Kidney glomerular epithelial cell (primary cell): ENCODE results near the gene AIFM2.
"Not testable (repeated sequence)": the region's sequence is repeated elsewhere in the genome, so short reads cannot be mapped to it uniquely, and the experiment has no call there.

Experiments used
- DNase-seq: peaks from one replicate; lab custom pipeline; 2025; lab: John Stamatoyannopoulos, UW

Gene AIFM2

DNA sequence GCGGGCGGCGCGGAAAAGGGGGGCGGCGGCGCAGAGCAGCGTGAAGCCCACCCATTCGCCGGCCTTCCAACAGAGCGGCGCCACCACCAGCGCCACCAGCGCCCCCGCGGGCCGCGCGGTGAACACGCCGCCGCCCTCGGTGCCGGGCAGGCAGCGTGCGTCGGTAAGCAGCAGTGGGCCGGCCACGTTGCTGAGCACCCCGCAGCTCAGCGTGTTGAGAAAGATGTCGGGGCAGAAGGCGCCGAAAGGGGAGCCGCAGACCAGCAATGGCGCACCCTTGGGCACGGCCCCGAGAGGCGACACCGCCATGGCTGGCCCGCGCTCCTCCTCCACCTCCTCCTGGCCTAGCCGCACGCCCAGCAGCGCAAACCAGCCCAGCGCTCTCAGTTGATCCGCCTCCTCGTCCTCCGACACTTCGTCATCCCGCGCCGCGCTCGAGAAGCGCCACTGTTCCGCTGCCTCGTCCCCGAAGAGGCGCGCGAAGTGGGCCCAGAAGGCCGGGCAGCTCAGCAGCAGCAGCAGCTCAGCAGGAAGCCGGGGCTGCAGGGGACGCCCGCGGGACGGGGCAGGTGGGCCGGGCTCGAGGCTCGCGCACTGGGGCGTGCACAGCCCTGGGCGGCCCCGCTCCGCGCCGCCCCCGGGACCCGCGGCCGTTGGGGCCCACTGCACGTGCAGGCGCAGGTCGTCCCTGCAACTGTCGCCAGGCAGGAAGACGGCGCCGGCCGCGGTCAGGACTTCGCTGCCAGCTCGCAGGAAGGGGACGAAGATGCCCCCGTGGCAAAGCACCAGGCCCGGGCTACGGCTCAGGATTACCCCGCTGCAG lies 13.3 kb upstream of the AIFM2 start:
- DNase-seq, result peak; percentile 53

DNA sequence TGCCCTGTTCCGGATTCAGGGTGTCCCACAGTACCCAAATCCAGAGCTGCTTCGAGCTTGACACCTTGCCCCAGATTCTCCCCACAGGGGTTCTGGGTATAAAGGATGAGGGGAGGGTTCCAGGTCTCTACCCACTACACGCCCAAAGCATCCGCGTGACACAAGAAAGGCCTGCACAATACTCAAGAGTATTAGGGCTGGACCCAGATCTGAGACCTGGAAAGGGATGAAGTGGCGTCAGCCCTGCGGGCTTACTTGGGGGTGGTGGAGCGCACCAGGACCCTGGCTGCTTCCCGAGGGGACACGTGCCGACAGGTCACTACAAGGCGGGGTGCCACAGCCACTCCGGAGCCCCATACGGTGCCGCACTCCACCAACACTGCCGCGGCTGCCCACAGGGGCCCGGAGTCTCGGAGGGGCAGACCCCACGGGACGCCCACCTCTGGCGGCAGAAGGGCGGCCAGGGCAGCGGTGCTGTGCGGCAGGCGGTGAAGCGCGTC lies 12.6 kb upstream of the AIFM2 start:
- DNase-seq, result no peak

DNA sequence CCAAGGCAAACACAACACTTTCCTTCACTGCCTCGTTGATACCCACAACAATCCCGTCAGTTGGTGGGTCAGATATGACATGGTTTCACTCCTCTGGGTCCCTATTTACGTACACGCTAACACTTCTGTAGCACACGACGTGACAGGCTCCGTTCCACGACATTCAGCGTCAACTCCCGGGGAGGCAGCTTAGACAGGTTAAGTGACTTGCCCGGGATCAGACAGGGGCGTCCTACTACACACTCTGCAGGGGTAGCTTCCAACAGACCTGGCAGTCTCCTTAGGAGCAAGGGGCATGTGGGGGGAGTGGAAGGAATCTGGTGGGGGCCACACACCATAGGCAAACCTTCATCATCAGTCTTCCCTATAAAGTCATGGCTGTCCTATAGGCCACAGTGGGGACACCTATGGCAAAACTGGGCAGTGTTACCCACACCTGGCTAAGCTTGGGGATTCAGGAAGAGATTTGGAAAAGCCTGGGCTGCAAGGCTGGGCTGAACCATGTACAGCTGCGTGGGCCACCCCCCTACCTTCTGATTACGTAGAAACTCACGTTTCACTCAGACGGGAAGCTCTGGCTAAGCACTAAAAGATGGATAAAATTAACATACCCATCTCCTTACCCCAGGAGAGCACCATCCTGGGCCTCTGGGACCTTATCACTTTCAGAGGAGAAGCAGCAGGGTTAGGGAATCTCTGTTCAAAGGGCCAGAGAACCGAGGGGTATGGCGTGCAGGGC lies 11.9 kb upstream of the AIFM2 start:
- no peak for DNase-seq

DNA sequence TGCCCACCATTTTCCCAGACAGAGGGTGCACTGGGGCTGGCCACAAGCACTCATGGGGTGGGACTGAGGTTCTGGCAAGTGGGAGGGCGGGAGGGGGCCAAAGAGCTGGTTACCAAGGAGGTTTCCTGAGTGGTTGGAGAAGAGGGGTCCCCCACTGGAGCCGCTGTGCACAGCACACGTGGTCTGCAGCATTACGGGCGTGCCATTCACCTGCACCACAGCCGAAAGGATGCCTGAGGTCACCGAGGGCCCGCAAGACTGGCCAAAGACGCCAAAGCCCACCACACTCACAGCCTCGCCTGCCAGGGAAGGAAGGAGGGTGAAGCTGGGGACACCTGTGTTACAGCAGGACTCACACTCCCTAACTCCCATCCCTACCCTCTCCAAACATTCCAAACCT lies 9.9 kb upstream of the AIFM2 start:
- no peak for DNase-seq

DNA sequence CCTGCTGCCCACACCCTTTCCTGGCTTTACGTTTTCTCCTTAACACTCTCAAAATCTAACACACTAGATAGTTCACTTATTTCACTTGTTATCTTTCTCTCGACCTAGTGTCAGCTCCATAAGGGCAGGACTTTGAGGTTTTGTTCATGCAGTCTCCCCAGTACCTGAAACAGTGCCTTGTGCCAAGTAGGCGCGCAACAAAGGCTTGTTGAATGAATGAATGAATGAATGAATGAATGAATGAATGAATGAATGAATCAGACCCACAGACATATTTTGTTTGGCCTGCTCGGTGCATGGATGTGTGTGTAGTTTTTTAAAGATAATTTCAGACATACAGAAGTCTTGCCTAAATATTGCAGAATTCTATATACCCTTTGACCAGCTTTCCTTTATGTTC lies 7.7 kb upstream of the AIFM2 start:
- DNase-seq, result no peak

DNA sequence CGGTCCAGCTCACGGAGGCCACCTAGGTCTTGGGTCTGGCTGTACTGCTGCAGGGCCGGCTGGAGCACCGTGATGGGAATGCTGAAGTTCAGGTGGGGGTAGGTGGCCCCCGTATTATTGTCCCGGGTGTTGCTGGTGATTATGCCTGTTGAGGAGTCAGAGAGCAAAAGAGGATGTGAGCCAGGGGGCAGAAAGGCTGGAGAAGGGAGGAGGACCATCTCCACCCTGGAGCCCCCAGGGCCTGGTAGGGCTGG lies 7.3 kb upstream of the AIFM2 start:
- no peak for DNase-seq

DNA sequence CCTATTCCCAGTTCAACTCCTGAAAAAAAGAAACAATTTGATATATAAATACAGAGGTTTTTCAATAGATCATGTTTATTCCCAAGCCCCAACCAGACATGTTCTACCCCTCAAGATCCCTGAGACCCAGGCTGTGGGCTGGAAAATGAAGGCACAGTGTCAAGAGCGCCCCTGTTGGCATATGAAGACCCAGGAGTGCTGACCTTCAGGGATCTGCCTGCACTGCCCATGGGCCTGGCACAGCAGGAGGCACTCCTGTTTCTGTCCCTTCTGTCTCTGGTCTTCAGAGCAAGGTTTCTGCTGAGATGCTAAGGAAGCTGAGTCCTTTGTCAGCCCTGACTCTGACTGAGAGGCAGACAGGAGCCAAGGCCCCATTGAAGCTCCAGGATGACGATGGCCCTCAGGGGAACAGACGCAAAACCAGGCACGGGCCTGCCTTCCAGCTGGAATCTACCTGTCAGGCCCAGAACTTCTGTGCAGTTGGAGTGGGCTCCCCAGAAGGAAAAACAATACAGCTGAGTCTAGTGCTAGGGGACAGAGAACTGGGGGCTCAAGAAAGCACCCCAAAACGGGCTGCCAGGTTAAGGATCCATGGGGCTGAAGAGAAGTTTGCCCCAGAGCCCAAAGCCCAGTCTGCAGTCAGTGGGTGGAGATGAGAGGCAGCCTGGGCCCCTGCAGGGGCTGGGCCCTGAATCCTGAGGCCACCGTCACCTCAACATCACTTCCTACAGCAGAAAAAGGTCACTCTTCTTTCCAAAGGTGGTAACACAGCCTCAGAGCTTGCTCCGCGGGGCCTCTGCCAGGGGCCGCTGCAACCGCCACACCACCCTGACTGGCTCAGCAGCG lies 6.7 kb upstream of the AIFM2 start:
- DNase-seq, result no peak

DNA sequence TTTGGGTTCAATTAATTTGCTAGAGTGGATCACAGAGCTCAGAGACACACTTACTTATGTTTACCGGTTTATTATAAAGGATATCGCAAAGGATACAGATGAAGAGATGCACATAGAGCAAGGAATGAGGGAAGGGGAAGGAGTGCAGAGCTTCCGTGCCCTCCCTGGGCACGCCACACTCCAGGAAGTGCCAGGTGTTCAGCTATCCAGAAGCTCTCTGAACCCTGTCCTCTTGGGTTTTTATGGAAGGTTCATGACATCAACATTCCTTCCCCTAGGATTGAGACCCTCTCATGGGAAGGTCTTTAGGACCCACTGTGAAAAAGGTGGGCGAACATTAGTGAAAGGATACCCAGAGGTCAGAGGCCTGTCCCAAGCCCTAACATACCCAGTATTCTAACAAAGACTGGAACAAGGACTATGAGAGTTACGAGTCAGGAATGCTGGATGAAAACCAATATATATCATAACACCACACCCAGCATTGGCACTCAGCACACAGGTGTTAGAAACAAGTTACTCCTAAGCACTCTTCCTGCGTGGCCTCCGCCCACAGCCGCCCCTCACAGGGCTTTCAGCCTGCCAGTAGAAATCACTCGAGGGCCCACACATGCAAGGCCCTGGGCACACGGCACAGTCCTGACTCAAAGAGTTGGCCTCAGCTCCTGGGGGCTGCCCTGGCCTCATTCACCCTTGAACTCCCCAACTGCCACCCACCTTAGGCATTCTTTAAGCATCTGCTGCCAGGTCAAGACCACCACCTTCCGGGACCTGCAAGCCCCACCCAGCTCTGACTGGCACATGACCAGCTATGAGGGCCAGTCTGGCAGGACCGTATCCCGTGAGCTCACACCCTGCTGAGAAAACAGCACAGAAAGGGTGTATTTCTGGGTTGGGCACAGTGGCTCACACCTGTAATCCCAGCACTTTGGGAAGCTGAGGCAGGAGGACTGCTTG lies 5.6 kb upstream of the AIFM2 start:
- DNase-seq, result no peak

DNA sequence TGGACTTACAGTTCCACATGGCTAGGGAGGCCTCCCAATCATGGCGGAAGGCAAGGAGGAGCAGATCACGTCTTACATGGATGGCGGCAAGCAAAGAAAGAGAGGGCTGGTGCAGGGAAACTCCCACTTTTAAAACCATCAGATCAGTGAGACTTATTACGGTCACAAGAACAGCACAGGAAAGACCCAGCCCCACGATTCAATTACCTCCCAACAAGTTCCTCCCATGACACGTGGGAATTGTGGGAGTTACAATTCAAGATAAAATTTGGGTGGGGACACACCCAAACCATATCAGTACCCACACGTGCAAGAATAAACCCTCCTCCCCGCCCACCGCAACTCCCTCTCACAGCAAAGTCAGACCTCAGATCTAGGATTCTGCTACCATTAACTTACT lies 4.5 kb upstream of the AIFM2 start:
- DNase-seq, result no peak

DNA sequence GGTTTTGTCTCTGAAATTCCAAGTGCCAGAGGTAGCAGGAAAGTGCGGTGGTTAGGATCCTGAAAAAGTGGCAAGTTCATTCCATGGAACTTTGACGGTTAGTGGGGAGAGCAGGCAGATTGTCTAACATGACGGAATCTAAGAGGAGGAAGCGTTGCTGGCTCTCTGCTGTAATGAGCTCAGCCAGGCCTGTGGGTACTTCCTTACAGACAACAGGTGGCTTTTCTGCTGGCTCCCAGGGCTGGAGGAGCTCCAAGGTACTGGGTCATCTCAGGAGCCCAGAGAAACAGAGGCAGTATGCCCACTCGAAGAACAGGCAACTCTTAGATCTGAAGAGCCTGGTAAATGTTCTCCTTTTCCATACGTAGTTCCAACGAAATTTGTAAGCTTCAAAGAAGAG lies 3.1 kb upstream of the AIFM2 start:
- DNase-seq, result no peak

DNA sequence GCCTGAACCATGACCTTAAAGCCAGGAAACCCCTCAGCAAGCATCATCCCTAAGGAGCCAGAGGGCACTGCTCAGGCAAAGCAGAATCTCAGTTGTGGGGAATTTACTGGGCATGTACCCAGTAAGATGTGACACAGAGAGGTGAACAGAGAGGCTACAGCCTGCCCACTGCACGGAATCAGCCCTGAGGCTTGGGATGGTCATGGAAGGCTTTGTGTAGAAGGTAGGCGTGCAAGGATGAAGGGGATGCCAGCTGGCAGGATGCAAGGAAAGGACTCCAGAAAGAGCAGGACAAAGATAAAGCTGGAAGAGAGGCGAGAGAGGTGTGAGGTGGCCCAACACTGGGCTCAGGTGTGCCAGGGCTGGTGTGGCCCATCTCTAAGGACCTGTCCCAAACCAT lies 2.4 kb upstream of the AIFM2 start:
- no peak for DNase-seq

DNA sequence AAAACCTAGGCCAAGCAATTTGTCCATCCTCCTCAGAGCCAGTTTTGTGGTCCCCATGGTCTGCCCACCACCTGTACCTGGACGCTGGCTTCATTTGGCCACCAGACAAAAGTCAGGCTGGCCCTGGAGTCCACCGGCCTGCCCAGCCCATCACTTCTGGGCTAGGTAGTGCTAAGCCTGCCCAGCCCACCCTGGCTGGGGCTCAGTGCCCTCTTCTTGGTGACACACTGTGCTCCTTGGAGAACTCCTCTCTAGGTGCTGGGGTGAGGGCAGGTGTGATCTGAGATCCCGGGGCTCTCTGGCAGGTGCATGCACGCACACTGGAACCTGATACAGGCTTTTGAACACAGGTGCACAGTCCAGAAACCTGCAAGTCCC lies 1.1 kb downstream of the AIFM2 start:
- no peak for DNase-seq

DNA sequence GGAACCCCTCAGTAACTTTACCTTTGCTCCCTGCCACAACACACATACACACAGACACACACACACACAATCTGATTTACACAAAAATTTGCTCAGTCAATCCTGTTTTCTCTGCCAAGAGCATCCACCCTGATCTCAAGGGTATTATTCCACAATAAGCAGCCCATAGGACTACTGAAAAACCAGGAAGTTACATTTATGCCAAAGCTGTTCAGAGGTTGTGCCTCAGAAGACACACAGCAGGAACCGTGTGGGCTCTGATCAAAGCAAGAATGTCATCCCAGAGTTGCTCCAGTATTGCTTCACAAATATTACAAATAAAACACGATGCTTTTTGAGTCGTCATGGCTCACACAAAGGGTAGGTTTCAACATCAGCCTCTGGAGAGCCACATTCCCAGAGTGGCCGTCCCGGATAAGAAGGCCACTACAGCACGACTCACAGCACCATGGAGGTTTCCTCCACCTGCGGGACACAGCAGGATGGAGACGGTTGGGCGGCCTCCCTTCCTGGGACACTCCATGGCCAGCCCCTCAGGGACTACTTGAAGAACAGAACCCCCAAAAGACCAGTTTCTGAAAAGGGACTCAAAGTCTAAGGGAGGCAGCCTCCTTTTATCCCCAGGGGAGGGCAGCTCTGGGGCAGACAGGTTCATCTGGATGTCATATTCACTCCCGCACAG lies 1.6 kb downstream of the AIFM2 start:
- no peak for DNase-seq

DNA sequence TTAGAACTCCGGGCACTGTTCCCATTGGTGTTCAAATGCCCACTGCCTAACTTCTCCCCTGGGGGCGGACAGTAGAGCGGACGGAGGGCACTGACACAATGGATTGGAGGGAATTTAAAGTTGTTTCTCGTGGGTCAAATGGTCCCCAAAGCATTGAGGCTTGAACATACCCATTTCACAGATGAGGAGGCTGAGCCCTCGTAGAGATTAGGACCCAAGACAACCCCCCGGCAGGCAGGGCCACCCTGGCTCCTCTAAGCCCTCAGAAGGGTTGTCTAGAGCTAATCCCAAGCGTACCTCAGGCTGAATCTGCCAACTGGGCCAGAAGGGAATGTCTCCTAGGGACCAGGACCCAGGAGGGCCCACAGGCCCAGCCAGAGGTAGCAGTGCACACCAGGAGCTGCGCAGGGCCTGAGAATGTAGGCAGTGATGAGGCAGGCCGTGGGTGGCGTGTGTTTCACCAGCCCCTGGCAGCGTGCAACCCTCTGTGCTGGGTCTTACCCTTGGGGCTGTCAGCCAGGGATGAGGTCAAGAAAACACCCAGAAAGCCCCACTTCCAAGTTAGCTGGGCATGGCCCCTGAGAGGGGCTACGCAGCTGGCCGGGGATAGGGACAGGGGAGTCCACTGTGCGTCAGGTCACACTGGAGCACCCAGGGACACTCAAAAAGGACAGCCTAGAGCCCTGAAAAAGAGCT lies 5.8 kb downstream of the AIFM2 start:
- DNase-seq, result no peak

DNA sequence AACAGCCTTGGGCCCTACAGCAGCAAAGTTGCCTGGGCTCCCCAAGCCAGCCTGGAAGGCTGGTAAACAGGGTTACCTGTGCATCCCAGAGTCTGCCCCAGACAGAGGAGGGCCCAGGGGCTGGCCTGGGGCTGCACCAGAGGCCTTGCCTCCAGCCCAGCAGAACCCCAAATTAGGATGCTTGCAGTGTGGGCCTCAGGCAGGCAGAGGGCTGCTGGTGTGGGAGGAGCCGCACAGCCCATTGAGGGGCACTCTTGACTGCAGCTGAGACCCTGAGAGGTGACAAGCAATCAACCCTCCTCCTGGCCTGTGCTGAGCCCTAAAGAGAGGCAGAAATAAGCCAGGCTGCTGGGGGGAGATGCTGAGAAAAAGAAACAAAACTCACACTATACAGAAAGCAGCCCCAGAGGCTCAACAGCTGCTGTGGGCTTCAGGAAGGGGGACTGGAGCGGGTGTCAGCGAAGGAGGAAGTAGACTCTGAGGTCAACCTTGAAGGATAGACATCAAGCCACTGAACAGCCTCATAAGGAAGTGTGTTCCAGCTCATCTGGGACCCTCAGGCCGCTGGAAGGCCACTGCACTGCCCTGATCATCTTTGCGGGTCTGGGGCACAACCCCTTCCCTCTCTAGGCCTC lies 6.6 kb downstream of the AIFM2 start:
- no peak for DNase-seq

DNA sequence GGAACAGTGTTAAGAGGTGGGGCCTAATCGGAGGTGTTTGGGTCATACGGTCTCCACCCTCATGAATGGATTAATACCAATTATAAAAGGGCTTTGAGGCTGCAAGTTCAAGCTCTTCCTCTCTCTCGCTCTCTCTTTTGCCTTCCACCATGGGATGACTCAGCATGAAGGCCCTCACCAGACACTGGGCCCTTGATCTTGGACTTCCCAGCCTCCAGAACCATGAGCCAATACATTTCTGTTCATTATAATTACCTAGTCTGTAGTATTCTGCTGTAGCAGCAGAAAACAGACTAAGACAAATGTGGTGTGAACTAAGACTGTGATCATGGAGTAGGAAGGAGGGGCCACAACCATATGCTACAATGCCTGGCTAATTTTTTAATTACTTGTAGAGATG lies 7.7 kb downstream of the AIFM2 start:
- DNase-seq, result no peak

DNA sequence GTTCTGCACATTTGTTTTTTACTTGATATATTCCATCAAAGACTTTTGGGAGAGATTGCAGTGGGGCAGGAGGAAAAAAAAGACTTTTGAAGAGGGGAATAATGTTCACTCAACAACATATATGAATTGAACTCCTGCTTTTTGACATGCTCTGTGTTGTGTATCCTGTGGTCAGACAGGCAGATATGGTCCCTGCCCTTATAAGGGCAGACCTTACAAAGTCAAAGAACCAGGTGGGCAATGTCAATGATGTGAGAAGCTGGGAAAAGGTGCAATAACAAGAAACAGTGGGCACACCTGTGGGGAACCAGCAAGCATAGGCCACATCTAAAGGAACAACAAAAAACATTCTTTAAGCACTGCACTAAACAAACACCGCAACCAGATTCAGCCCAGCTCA lies 8.2 kb downstream of the AIFM2 start:
- DNase-seq, result no peak

DNA sequence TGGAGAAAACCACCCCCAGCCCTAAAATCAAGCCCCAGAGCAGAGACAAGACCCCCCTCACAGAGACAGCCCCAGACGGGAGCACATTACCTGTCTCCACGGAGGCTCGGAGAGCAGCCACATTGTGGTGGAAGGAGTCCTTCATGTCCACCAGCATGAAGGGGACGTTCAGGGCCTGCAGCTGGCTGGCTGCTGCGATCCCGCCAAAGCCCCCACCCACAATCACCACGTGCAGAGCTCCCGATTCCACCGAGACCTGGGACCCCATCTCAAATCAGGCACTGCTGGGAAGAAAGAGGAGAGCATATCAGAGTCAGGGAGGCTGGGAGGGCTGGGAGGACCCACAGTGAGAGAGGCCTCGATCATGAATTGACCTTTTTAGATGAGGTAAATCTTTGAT lies 8.8 kb downstream of the AIFM2 start:
- DNase-seq, result no peak

DNA sequence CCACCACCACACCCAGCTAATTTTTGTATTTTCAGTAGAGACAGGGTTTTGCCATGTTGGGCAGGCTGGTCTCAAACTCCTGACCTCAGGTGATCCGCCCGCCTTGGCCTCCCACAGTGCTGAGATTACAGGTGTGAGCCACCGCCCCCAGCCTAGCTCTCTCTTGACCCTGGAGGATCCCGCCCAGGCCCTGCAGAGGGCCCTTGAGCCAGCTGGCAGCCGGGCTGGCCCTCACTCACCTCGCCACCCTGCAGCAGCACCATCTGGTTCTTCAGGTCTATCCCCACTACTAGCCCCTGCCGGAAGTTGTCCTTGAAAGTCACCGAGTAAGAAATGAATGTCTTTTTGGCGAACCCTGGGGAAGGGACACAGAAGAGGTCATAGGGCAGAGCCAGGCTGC lies 9.5 kb downstream of the AIFM2 start:
- DNase-seq, result not testable (repeated sequence)

DNA sequence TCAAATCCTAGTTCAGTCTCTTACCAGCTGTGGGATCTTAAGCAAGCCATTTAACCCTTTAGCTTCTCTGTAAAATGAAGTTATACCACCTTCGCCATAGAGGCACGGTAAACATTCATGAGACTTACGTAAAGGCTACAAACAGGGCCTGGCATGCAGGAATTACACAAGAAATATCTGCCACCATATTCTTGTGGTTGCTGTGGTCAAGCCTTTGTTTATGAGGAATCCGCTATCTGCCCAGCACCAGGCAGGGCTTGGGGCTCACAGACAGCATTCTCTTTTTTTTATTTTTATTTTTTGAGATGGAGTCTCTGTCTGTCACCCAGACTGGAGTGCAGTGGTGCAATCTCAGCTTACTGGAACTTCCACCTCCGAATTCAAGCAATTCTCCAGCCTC lies 9.9 kb downstream of the AIFM2 start:
- DNase-seq, result no peak
